HG02981 (cell line): ENCODE data around the gene SAMD10.

ENCODE experiments used
- ATAC-seq: cut with Tn5 transposase; IDR thresholded peaks from one replicate; pipeline ENCODE4 v1.9.1; 2021; ENCODE audit warnings: mild to moderate bottlenecking, moderate library complexity; ENCODE audit not compliant: unreplicated experiment

Gene SAMD10

GRCh38 chr20:63957690-63958441 is 21.6 kb downstream of the SAMD10 start:
- no peak for ATAC-seq

GRCh38 chr20:63957004-63957689 is 22.3 kb downstream of the SAMD10 start:
- no peak for ATAC-seq

GRCh38 chr20:63956664-63957003 is 22.8 kb downstream of the SAMD10 start:
- ATAC-seq, result no peak

- peak; percentile 64 for ATAC-seq
These were observed 23.4 kb downstream of the SAMD10 start, which contains the start of gene UCKL1 for GRCh38 chr20:63955827-63956663. Gene UCKL1 (minus strand): TSS chr20:63956416. CDS start chr20:63956372, 44 bp downstream.

GRCh38 chr20:63955281-63955826 is 24.1 kb downstream of the SAMD10 start:
- ATAC-seq, result no peak

GRCh38 chr20:63953764-63954429 is 25.5 kb downstream of the SAMD10 start:
- ATAC-seq, result no peak

GRCh38 chr20:63952769-63953168 is 26.7 kb downstream of the SAMD10 start:
- ATAC-seq, result no peak

GRCh38 chr20:63952210-63952535 is 27.3 kb downstream of the SAMD10 start:
- no peak for ATAC-seq

- ATAC-seq, result no peak
These were observed 27.8 kb downstream of the SAMD10 start for GRCh38 chr20:63951398-63952209.

- ATAC-seq, result no peak
These were observed 28.6 kb downstream of the SAMD10 start for GRCh38 chr20:63950701-63951397.

GRCh38 chr20:63947638-63948456 is 31.6 kb downstream of the SAMD10 start:
- no peak for ATAC-seq

GRCh38 chr20:63946986-63947637 is 32.3 kb downstream of the SAMD10 start:
- no peak for ATAC-seq

- ATAC-seq, result no peak
These were observed 33.2 kb downstream of the SAMD10 start for GRCh38 chr20:63945921-63946920.

GRCh38 chr20:63945031-63945658 is 34.3 kb downstream of the SAMD10 start:
- no peak for ATAC-seq

GRCh38 chr20:63944078-63944941 is 35.1 kb downstream of the SAMD10 start:
- ATAC-seq, result no peak

GRCh38 chr20:63943808-63944077 is 35.7 kb downstream of the SAMD10 start:
- ATAC-seq, result no peak
